Measurements from ENCODE around the gene IGSF21.
"Not testable (repeated sequence)": the region's sequence is repeated elsewhere in the genome, so short reads cannot be mapped to it uniquely, and the experiment has no call there.

The IGSF21 gene

DNA sequence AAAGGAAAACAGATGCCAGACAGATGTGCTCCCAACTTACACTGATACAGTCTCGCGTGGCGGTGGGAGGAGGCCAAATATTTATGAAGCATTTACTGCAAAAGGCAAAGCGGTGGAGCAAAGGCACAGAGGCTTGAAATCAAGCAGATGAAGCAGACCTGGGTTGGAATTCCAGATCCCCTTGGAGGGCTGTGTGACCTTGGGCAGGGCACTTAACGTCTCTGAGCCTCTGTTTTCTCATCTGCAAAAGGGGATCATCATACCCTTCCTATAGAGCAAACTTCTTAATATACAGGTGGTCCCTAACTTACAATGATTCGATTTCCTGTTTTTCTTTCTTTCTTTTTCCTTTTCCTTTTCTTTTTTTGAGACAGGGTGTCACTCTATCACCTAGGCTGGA is 54.1 kb downstream of the IGSF21 start:
- Histone ChIP-seq H3K9ac (ENCODE audit: low read length) (no peak overlapping the region), H2AFZ (ENCODE audit: low read depth, low read length) (no peak overlapping the region), H3K4me3 (ENCODE audit: low read length) (no peak overlapping the region), H3K27ac (ENCODE audit: low read length) (no peak overlapping the region), H3K79me2 (ENCODE audit: low read length) (no peaks in the 10 kb centered on the region), H3K4me2 (ENCODE audit: low read length) (no peak overlapping the region), H3K4me1 (ENCODE audit: low read length) (no peaks in the 10 kb centered on the region), H3K9me3 (ENCODE audit: insufficient read depth, low read length) (no peaks in the 10 kb centered on the region), H4K20me1 (ENCODE audit: insufficient read depth, low read length) (no peaks in the 10 kb centered on the region), H3K27me3 (ENCODE audit: low read depth, low read length) (no peaks in the 10 kb centered on the region), H3K36me3 (replicated peaks; ENCODE audit: low read depth, low read length) (no peaks in the 10 kb centered on the region)
- TF ChIP-seq, protein P1, sequence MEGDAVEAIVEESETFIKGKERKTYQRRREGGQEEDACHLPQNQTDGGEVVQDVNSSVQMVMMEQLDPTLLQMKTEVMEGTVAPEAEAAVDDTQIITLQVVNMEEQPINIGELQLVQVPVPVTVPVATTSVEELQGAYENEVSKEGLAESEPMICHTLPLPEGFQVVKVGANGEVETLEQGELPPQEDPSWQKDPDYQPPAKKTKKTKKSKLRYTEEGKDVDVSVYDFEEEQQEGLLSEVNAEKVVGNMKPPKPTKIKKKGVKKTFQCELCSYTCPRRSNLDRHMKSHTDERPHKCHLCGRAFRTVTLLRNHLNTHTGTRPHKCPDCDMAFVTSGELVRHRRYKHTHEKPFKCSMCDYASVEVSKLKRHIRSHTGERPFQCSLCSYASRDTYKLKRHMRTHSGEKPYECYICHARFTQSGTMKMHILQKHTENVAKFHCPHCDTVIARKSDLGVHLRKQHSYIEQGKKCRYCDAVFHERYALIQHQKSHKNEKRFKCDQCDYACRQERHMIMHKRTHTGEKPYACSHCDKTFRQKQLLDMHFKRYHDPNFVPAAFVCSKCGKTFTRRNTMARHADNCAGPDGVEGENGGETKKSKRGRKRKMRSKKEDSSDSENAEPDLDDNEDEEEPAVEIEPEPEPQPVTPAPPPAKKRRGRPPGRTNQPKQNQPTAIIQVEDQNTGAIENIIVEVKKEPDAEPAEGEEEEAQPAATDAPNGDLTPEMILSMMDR (IDR thresholded peaks at IDR 0.05; ENCODE audit: low read depth, low read length): no peak
- TF ChIP-seq EZH2phosphoT487 (IDR thresholded peaks at IDR 0.05; ENCODE audit: low read depth): no peak

- H3K27me3 ChIP-seq (ENCODE audit: low read depth, low read length); H3K27ac ChIP-seq (ENCODE audit: low read length); H3K9ac ChIP-seq (ENCODE audit: low read length); H2AFZ ChIP-seq (ENCODE audit: low read depth, low read length); H3K4me1 ChIP-seq (ENCODE audit: low read length); H3K9me3 ChIP-seq (ENCODE audit: insufficient read depth, low read length); H3K4me3 ChIP-seq (ENCODE audit: low read length); H3K4me2 ChIP-seq (ENCODE audit: low read length); H3K36me3 ChIP-seq (replicated peaks; ENCODE audit: low read depth, low read length); H4K20me1 ChIP-seq (ENCODE audit: insufficient read depth, low read length); H3K79me2 ChIP-seq (ENCODE audit: low read length): not testable (repeated sequence)
Observed at GRCh38 chr1:18165640-18166039, 58.0 kb downstream of the IGSF21 start.

- Histone ChIP-seq H3K4me2 (ENCODE audit: low read length) (no peak overlapping the region), H2AFZ (ENCODE audit: low read depth, low read length) (no peak overlapping the region), H3K9ac (ENCODE audit: low read length) (no peak overlapping the region), H3K9me3 (ENCODE audit: insufficient read depth, low read length) (no peaks in the 10 kb centered on the region), H3K27me3 (ENCODE audit: low read depth, low read length) (no peaks in the 10 kb centered on the region), H3K4me1 (ENCODE audit: low read length) (no peaks in the 10 kb centered on the region), H3K27ac (ENCODE audit: low read length) (no peak overlapping the region), H3K36me3 (replicated peaks; ENCODE audit: low read depth, low read length) (no peaks in the 10 kb centered on the region), H3K79me2 (ENCODE audit: low read length) (no peaks in the 10 kb centered on the region), H3K4me3 (ENCODE audit: low read length) (no peak overlapping the region), H4K20me1 (ENCODE audit: insufficient read depth, low read length) (no peaks in the 10 kb centered on the region)
- TF ChIP-seq, protein P1 (IDR thresholded peaks at IDR 0.05; ENCODE audit: low read depth, low read length): no peak
Observed at GRCh38 chr1:18166341-18166740, 58.7 kb downstream of the IGSF21 start.

GRCh38 chr1:18166929-18167328 is 59.3 kb downstream of the IGSF21 start:
- Histone ChIP-seq H3K36me3 (replicated peaks; ENCODE audit: low read depth, low read length) (no peaks in the 10 kb centered on the region), H2AFZ (ENCODE audit: low read depth, low read length) (no peak overlapping the region), H3K27ac (ENCODE audit: low read length) (no peak overlapping the region), H3K4me3 (ENCODE audit: low read length) (no peak overlapping the region), H3K79me2 (ENCODE audit: low read length) (no peaks in the 10 kb centered on the region), H3K4me2 (ENCODE audit: low read length) (no peak overlapping the region), H3K9ac (ENCODE audit: low read length) (no peak overlapping the region), H3K9me3 (ENCODE audit: insufficient read depth, low read length) (no peaks in the 10 kb centered on the region), H3K4me1 (ENCODE audit: low read length) (no peaks in the 10 kb centered on the region), H4K20me1 (ENCODE audit: insufficient read depth, low read length) (no peaks in the 10 kb centered on the region), H3K27me3 (ENCODE audit: low read depth, low read length) (no peaks in the 10 kb centered on the region)
- no peak for TF ChIP-seq EZH2phosphoT487 (IDR thresholded peaks at IDR 0.05; ENCODE audit: low read depth)
- TF ChIP-seq, protein P1 (IDR thresholded peaks at IDR 0.05; ENCODE audit: low read depth, low read length): no peak

GRCh38 chr1:18170444-18170843 is 62.8 kb downstream of the IGSF21 start:
- no peak overlapping the region for H3K9ac ChIP-seq (ENCODE audit: low read length)
- no peak overlapping the region for H2AFZ ChIP-seq (ENCODE audit: low read depth, low read length)
- no peak overlapping the region for H3K4me2 ChIP-seq (ENCODE audit: low read length)
- H3K27ac ChIP-seq (ENCODE audit: low read length): no peak overlapping the region
- H3K4me1 ChIP-seq (ENCODE audit: low read length): no peaks in the 10 kb centered on the region
- H3K9me3 ChIP-seq (ENCODE audit: insufficient read depth, low read length): no peaks in the 10 kb centered on the region
- H3K4me3 ChIP-seq (ENCODE audit: low read length): no peak overlapping the region
- TF ChIP-seq, protein P1 (IDR thresholded peaks at IDR 0.05; ENCODE audit: low read depth, low read length): no peak
- TF ChIP-seq EZH2phosphoT487 (IDR thresholded peaks at IDR 0.05; ENCODE audit: low read depth): no peak
- H4K20me1 ChIP-seq (ENCODE audit: insufficient read depth, low read length): no peaks in the 10 kb centered on the region
- no peaks in the 10 kb centered on the region for H3K27me3 ChIP-seq (ENCODE audit: low read depth, low read length)
- H3K36me3 ChIP-seq (replicated peaks; ENCODE audit: low read depth, low read length): no peaks in the 10 kb centered on the region
- no peaks in the 10 kb centered on the region for H3K79me2 ChIP-seq (ENCODE audit: low read length)

All from OCI-LY3 (cell line).